BE2C (cell line): ENCODE results near the gene SEPTIN8.

Source experiments
- DNase-seq: peaks from one replicate; pipeline ENCODE4 v3.0.0-alpha.2; 2020
- H3K27me3 ChIP-seq: fragments of 250-450 bp; sonication (Bioruptor Pico); 2 replicates; pipeline ENCODE4 v1.5.1; 2020; ENCODE audit warnings: mild to moderate bottlenecking
- H3K36me3 ChIP-seq: fragments of 250-450 bp; sonication (Bioruptor Pico); 2 replicates; pipeline ENCODE4 v1.5.1; 2020; ENCODE audit warnings: mild to moderate bottlenecking
- H3K4me1 ChIP-seq: fragments of 250-450 bp; sonication (Bioruptor Pico); 2 replicates; pipeline ENCODE4 v1.5.1; 2020
- H3K4me3 ChIP-seq: 2 replicates; pipeline ENCODE4 v1.5.1; 2011; ENCODE audit warnings: low read depth, low read length
- H3K9me3 ChIP-seq: fragments of 250-450 bp; sonication (Bioruptor Pico); 2 replicates; pipeline ENCODE4 v1.5.1; 2020
- TF ChIP-seq, protein P1 (sequence below): IDR thresholded peaks from 2 replicates; pipeline ENCODE4 v1.5.1; 2012; ENCODE audit warnings: mild to moderate bottlenecking, low read depth, low read length

Gene SEPTIN8

DNA sequence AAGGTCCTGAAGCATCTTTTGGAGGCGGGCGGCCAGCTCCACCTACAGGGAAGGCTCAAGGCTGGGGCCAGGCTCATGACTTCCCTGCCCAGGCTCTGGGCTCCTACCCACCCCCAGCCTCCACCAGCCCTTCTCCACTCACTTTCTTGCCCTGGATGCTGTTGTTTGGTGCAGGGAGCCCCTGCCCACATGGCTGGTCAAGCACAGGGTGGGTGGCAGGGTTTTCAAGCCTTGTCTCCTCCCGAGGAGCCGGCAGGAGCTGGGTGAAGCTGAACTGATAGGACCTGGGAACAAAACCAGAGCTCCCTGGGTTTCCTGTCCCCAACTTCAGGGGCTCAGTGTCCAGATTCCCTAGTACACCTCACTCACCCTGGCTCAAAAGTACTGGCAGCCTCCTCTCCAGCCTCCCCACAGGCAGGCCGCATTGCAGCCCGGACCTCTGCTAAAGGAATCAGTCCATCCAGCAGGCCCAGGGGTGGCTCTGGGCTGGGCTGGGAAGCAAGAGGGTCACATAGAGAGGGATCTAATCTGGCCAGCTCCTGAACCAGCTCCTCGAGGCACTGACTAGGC lies 46.5 kb upstream of the SEPTIN8 start:
- Histone ChIP-seq H3K4me3 (no peak overlapping the region), H3K4me1 (no peaks in the 10 kb centered on the region), H3K36me3 (no peaks in the 10 kb centered on the region), H3K27me3 (no peaks in the 10 kb centered on the region), H3K9me3 (no peaks in the 10 kb centered on the region)
- no peak for DNase-seq
- TF ChIP-seq, protein P1, sequence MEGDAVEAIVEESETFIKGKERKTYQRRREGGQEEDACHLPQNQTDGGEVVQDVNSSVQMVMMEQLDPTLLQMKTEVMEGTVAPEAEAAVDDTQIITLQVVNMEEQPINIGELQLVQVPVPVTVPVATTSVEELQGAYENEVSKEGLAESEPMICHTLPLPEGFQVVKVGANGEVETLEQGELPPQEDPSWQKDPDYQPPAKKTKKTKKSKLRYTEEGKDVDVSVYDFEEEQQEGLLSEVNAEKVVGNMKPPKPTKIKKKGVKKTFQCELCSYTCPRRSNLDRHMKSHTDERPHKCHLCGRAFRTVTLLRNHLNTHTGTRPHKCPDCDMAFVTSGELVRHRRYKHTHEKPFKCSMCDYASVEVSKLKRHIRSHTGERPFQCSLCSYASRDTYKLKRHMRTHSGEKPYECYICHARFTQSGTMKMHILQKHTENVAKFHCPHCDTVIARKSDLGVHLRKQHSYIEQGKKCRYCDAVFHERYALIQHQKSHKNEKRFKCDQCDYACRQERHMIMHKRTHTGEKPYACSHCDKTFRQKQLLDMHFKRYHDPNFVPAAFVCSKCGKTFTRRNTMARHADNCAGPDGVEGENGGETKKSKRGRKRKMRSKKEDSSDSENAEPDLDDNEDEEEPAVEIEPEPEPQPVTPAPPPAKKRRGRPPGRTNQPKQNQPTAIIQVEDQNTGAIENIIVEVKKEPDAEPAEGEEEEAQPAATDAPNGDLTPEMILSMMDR: no peak

DNA sequence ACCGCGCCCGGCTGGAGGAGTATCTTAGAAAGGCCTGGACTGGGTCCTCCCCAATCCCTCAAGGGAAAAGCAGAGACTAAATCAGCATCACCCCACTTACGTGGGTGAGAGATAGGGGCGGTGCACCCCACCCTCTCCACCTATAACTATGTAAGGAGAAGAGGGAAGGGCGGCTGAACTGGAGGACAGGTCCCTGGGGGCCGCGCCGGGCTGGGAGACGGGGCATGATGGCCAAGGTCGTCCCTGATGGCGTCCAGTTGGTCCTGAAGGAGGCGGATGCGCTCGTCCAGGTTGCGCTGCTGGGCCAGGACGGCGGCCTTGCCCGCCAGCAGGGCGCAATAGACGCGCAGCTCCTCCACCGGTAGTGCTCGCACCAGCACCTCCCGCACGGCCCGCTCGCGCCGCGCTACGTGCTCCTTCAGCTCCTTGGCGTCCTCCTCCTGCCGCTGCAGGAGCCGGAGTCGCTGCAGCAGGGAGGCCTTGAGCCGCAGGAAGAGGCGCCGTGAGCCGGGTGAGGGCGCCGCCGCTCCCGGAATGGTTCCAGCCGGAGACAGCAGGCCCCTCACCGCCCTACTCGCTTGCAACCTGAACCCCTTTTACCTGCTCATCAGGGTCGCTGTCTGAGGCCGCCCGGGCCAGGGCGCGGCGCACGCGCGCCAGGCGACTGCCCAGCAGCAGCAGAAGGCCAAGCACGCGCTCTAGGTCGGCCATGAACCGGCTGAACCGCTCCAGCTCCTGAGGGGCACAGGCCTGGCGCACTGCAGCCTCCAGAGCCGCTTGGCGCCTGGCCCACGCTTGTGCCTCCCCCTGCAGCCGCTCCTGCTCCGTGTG lies 45.8 kb upstream of the SEPTIN8 start:
- TF ChIP-seq, protein P1: no peak
- no peaks in the 10 kb centered on the region for H3K9me3 ChIP-seq
- H3K27me3 ChIP-seq: no peaks in the 10 kb centered on the region
- no peak for DNase-seq
- H3K4me1 ChIP-seq: no peaks in the 10 kb centered on the region
- H3K36me3 ChIP-seq: no peaks in the 10 kb centered on the region
- H3K4me3 ChIP-seq: no peak overlapping the region

DNA sequence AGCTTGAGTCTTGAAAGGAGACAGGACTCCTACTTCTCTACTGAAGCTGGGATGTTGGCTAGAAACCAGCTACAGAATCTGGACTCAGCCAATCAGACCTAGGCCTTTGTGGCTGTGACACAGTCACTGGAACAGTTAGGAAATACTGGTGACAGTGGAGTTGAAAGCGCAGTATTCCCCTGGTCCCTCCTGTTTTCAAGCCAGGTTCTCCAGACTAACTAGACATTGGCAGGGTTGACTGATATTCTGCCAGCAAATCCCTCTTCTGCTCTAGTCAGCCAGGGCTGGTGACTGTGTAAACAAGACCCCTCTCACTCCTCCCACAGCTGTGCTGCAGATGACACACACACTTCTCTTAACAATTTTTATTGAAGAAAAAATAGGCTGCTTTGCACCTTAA lies 44.8 kb upstream of the SEPTIN8 start:
- TF ChIP-seq, protein P1: no peak
- Histone ChIP-seq H3K9me3 (no peaks in the 10 kb centered on the region), H3K4me1 (no peaks in the 10 kb centered on the region), H3K4me3 (no peak overlapping the region), H3K36me3 (no peaks in the 10 kb centered on the region), H3K27me3 (no peaks in the 10 kb centered on the region)
- DNase-seq: no peak

DNA sequence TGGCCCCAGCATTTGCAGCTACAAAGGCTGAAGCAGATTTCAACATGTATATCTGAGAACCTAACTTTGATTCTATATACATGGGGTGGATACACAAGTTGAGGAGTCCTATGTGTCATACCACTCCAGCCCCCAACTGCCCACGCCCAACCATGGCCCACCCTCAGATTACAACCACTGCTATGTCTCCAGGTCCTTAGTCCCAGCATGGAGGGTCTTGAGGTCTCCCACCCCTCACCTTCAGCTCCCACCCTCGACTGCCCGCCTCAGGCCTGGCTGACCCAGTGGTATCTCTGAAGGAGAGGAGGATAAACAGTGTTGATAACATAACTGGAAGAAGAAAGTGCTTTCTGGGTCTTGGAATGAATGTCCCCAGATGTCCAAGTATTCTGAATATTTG lies 44.3 kb upstream of the SEPTIN8 start:
- no peak overlapping the region for H3K4me3 ChIP-seq
- H3K4me1 ChIP-seq: no peaks in the 10 kb centered on the region
- H3K27me3 ChIP-seq: no peaks in the 10 kb centered on the region
- no peaks in the 10 kb centered on the region for H3K36me3 ChIP-seq
- no peaks in the 10 kb centered on the region for H3K9me3 ChIP-seq
- DNase-seq: no peak
- TF ChIP-seq, protein P1: no peak

DNA sequence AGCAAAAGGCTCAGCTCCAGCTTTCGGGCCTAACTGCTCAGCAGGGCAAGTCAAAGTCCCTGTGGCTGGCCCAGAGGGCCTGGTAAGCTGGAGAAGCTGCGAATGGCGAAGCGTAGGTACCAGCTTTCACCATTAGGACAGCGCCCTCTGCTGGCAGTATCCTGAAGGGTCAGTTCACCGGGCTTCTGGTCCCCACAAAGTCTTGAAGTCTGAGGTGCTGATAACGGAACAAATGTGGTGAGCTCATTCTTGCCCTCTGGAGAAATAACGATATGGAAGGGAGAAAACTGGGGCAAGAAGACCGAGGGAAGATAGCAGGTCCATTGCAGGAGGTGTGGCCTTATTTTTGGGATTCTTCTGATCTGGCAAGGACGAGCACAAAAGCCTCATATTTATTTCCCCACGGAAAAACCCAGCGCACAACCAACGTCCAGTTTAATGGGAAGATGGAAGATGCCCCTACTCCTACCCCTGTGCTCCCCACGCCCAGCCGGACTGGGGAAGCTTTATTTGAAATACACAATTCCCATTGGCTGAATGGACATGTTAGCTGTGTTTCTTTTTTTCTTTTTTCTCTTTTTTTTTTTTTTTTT lies 43.2 kb upstream of the SEPTIN8 start:
- Histone ChIP-seq H3K27me3 (no peaks in the 10 kb centered on the region), H3K9me3 (no peaks in the 10 kb centered on the region), H3K36me3 (no peaks in the 10 kb centered on the region), H3K4me1 (no peaks in the 10 kb centered on the region), H3K4me3 (peak overlapping the region; percentile 25)
- TF ChIP-seq, protein P1: peak; percentile 95
- DNase-seq: peak; percentile 93

DNA sequence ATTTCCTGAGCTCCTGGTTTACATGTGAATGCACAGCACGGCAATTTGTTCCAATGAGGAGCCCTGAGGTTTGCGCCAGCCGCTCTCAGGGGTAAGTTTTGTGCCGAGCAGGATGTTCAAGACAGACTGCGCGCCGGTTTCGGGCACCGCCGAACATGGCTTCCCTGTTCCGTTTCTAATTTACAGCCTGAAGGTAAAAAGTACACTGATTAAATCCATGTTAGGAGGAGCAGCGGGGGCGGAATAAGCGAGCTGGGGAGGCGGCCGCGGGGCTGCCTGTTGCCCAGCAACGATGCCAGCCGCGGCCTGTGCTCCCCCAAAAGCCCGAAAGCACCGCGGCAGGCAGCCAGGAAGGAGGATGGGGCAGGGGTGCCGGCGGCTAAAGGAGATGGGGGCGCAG lies 42.4 kb upstream of the SEPTIN8 start:
- H3K9me3 ChIP-seq: no peaks in the 10 kb centered on the region
- no peaks in the 10 kb centered on the region for H3K4me1 ChIP-seq
- no peak overlapping the region for H3K4me3 ChIP-seq
- no peaks in the 10 kb centered on the region for H3K27me3 ChIP-seq
- H3K36me3 ChIP-seq: no peaks in the 10 kb centered on the region
- no peak for DNase-seq
- TF ChIP-seq, protein P1: no peak
